ENCODE data around the gene PYHIN1.

Gene PYHIN1

DNA sequence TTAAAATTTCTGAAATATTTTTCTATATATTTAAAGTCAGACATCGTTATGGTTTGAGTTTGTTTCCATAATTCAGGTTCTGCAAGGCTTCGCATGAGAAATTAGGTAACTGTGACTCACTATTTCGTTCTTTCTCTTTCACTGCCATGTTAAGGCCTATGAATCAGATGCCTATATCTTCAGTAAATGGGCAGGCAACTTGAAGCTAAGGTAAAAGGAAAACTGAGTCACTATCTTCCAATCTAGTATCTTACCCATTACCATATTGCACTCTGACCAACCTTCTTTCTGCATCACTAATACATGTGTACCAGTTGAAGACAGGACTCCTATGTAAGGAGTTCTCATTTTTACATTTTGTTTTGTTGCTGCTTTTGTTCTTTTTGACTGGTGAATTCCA lies 37.8 kb downstream of the PYHIN1 start:
- TF ChIP-seq FOXP2 (optimal IDR thresholded peaks at IDR 0.05; ENCODE audit: borderline replicate concordance, extremely low read depth, extremely low read length, insufficient read depth), result no peak
- TF ChIP-seq TAF1 (IDR thresholded peaks at IDR 0.05; ENCODE audit: borderline replicate concordance, insufficient read depth, low read length), result no peak
- no peak for TF ChIP-seq SIN3A (IDR thresholded peaks at IDR 0.05; ENCODE audit: borderline replicate concordance, insufficient read depth, low read length)
- TF ChIP-seq, protein P1, sequence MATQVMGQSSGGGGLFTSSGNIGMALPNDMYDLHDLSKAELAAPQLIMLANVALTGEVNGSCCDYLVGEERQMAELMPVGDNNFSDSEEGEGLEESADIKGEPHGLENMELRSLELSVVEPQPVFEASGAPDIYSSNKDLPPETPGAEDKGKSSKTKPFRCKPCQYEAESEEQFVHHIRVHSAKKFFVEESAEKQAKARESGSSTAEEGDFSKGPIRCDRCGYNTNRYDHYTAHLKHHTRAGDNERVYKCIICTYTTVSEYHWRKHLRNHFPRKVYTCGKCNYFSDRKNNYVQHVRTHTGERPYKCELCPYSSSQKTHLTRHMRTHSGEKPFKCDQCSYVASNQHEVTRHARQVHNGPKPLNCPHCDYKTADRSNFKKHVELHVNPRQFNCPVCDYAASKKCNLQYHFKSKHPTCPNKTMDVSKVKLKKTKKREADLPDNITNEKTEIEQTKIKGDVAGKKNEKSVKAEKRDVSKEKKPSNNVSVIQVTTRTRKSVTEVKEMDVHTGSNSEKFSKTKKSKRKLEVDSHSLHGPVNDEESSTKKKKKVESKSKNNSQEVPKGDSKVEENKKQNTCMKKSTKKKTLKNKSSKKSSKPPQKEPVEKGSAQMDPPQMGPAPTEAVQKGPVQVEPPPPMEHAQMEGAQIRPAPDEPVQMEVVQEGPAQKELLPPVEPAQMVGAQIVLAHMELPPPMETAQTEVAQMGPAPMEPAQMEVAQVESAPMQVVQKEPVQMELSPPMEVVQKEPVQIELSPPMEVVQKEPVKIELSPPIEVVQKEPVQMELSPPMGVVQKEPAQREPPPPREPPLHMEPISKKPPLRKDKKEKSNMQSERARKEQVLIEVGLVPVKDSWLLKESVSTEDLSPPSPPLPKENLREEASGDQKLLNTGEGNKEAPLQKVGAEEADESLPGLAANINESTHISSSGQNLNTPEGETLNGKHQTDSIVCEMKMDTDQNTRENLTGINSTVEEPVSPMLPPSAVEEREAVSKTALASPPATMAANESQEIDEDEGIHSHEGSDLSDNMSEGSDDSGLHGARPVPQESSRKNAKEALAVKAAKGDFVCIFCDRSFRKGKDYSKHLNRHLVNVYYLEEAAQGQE (IDR thresholded peaks at IDR 0.05; ENCODE audit: insufficient read depth in 1 of 2, low read depth in 2 of 2, low read length in 2 of 2), result no peak
- no peak for TF ChIP-seq POLR2AphosphoS5 (IDR thresholded peaks at IDR 0.05; ENCODE audit: low read depth, low read length)

DNA sequence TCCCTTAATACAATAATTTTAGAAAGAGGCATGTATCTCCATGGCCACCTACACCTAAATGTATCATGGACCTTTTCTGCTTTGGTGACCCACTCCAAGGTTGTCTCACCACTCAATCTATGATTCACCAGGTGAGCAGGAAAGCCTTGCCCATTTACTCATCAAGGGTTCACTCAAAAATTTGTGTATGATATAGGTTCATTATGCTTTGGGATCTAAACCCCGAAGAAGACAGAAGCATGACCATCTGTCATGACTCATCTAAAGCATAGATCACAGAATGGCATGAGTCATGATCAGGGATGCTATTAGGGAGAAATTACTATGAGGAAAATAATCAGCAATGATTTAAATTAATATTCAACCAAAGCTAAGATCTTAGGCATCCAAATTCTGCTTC lies 38.5 kb downstream of the PYHIN1 start:
- no peak for TF ChIP-seq SIN3A (IDR thresholded peaks at IDR 0.05; ENCODE audit: borderline replicate concordance, insufficient read depth, low read length)

DNA sequence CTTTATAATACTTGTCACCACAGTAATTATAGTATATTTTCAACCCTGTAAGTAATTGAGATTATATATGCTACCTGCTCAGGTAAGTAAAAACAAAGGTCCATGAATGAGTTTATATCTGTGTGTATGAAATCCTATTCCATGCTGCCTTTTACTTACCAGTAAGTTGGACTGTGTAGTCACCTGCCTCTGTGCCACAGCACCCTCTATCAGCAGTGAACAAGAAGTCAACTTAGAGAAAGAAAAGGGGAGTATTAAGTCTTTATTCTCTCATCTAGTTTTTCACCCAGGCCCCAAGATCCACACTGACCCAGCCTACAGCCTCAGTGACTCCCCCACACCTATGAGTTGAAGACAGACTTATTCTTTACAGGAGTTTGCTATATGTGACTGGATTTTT lies 41.5 kb downstream of the PYHIN1 start:
- TF ChIP-seq SIN3A (IDR thresholded peaks at IDR 0.05; ENCODE audit: borderline replicate concordance, insufficient read depth, low read length), result no peak
- no peak for TF ChIP-seq TAF1 (IDR thresholded peaks at IDR 0.05; ENCODE audit: borderline replicate concordance, insufficient read depth, low read length)
- TF ChIP-seq, protein P1 (IDR thresholded peaks at IDR 0.05; ENCODE audit: insufficient read depth in 1 of 2, low read depth in 2 of 2, low read length in 2 of 2), result no peak
- TF ChIP-seq POLR2AphosphoS5 (IDR thresholded peaks at IDR 0.05; ENCODE audit: low read depth, low read length), result no peak
- no peak for TF ChIP-seq FOXP2 (optimal IDR thresholded peaks at IDR 0.05; ENCODE audit: borderline replicate concordance, extremely low read depth, extremely low read length, insufficient read depth)

DNA sequence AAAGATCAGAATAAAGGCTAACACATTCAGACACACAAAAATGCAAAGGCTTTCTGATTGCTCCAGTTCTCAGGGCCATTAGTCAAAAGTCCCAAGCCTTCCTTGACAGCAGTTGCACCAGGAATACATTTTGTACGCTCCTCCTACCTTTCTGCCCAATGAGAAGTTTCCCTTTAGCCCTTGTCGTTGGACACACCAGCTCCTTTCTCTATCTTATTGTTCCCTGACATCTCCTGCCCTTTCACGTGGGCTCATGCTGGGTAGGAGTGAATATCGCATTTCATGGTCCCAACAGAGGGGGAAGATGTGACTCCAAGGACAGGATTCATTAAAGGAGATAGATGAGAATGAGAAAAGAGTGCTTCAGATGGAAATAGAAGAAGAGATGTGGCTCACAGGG lies 44.9 kb downstream of the PYHIN1 start:
- no peak for TF ChIP-seq TAF1 (IDR thresholded peaks at IDR 0.05; ENCODE audit: borderline replicate concordance, insufficient read depth, low read length)
- TF ChIP-seq, protein P1 (IDR thresholded peaks at IDR 0.05; ENCODE audit: insufficient read depth in 1 of 2, low read depth in 2 of 2, low read length in 2 of 2), result no peak
- no peak for TF ChIP-seq FOXP2 (optimal IDR thresholded peaks at IDR 0.05; ENCODE audit: borderline replicate concordance, extremely low read depth, extremely low read length, insufficient read depth)
- no peak for TF ChIP-seq POLR2AphosphoS5 (IDR thresholded peaks at IDR 0.05; ENCODE audit: low read depth, low read length)
- no peak for TF ChIP-seq SIN3A (IDR thresholded peaks at IDR 0.05; ENCODE audit: borderline replicate concordance, insufficient read depth, low read length)

DNA sequence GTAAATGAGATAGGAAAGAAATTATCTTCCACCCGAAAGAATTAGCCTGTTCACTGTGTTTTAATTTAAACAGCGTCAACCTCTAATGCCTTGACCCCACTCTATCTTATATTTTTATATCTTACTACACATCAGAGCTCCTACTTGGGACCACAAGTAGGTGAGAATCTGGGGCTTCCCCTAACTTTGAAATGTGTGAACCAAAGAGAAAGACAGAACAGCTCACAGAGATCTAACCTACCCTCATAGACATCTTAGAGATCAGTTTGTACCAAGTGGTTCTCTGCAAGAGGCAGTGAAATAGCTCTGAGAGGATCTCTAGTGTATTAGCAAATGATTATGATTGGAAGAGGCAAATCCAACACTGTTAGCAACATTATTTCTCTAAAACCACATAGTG lies 47.4 kb downstream of the PYHIN1 start:
- TF ChIP-seq, protein P1 (IDR thresholded peaks at IDR 0.05; ENCODE audit: insufficient read depth in 1 of 2, low read depth in 2 of 2, low read length in 2 of 2), result no peak
- no peak for TF ChIP-seq POLR2AphosphoS5 (IDR thresholded peaks at IDR 0.05; ENCODE audit: low read depth, low read length)
- no peak for TF ChIP-seq TAF1 (IDR thresholded peaks at IDR 0.05; ENCODE audit: borderline replicate concordance, insufficient read depth, low read length)
- TF ChIP-seq SIN3A (IDR thresholded peaks at IDR 0.05; ENCODE audit: borderline replicate concordance, insufficient read depth, low read length), result no peak
- TF ChIP-seq FOXP2 (optimal IDR thresholded peaks at IDR 0.05; ENCODE audit: borderline replicate concordance, extremely low read depth, extremely low read length, insufficient read depth), result no peak

All from PFSK-1 (cell line).